Middle frontal gyrus (tissue), 1 donor: ENCODE results near the gene SHISA7.

Source experiments
- DNase-seq: peaks from one replicate; pipeline ENCODE4 v3.0.0-alpha.2; 2015; ENCODE audit warnings: low spot score; ENCODE audit errors: extremely low spot score

SHISA7 gene

DNA sequence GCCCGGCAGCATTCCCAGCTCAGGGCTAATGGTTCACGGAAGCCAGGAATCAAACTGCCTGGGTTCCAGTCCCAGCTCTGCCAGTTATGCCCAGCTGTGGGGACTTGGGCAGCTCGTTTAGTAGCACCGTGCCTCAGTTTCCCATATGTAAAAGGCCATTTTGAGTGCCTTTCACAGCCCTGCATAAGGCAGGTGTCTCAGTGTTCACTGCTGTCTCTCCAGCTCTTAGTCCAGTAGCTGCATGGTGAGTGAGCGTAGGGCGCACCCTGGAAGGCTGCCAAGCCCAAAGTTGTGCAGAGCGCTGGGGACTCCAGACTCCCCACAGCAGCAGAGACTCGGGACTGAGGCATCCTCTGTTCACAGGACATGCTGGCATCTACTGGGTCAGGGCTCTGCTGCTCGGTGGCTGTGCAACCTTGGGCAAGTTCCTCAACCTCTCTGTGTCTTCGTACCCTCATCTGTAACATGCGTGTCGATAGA is 51.9 kb downstream of the SHISA7 start:
- DNase-seq = no peak

DNA sequence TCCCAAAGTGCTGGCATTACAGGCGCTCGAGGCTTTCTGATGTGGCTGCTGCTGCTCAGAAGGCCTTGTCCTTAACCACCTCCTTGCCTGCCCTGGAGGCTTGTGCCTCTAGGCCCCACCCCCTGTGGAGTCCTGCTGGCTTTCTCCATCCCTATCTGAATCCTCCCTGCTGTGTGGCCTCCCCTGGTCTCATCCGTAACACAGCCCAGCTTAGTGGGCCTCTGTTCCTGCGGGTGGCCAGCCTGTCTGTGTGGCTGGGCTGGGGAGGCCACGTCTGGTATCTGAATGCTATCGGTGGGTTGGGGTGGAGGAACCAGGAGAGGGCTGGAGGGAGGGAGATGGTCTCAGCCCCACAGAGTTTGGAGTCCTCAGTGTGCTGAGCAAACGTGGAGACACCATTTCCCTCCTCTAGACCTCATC is 52.6 kb downstream of the SHISA7 start:
- no peak for DNase-seq

DNA sequence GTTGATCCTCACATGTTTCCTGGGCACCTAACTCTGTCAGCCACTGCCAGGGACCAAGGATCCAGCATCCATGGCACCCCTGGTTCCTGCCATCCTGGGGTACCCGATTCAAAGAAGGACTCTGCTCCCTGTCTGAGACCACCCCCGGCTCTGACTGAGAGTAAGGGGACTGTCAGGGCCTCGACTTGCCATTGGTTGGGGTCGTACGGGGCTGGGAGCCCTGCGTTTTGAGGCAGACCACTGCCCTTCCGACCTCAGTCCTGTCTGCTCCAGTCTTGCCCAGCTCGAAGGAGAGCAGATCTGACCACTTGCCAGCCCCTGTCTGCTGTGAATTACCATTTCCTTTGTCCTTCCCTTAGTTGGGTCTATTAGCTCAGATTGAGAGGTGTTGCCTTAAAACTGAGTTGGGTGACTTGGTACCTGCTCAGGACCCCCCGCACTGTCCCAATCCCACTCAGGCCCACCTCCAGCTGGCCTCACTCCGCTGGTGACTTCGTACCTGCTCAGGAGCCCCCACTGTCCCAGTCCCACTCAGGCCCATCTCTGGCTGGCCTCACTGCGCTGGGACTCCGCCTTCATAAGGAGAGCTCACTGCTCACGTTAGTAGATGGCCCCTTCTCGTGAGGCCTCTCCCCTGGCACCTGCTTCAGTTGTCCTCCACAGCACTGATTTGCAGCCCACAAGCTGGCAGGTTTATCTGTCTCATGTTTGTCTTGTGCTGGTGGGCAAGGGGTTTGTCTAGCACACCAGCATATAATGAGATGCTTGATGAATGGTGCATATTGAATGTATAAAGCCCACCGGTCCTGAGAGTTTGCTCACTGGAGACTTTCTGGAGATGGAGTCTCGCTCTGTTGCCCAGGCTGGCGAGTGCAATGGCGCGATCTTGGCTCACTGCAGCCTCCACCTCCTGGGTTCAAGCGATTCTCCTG is 53.4 kb downstream of the SHISA7 start:
- no peak for DNase-seq

DNA sequence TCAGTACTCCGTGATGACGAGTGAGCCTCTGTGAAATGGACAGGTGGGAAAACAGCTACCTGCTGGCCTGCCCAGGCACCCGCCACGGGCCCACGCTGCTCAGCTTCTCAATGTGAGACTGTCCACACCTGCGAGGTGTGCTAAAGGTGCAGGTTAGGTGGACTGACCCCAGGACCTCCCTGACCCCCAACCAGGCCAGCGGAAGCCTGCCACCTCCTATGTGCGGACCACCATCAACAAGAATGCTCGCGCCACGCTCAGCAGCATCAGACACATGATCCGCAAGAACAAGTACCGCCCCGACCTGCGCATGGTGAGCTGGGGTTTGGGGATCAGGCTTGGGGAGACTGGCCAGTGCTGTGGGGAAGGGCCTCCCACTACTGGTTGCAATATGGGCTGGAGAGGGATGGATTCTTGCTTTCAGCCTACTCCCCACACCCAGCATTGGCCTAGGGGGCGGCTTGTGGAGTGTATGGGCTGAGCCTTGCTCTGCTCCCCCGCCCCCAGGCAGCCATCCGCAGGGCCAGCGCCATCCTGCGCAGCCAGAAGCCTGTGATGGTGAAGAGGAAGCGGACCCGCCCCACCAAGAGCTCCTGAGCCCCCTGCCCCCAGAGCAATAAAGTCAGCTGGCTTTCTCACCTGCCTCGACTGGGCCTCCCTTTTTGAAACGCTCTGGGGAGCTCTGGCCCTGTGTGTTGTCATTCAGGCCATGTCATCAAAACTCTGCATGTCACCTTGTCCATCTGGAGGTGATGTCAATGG is 55.2 kb downstream of the SHISA7 start:
- no peak for DNase-seq

DNA sequence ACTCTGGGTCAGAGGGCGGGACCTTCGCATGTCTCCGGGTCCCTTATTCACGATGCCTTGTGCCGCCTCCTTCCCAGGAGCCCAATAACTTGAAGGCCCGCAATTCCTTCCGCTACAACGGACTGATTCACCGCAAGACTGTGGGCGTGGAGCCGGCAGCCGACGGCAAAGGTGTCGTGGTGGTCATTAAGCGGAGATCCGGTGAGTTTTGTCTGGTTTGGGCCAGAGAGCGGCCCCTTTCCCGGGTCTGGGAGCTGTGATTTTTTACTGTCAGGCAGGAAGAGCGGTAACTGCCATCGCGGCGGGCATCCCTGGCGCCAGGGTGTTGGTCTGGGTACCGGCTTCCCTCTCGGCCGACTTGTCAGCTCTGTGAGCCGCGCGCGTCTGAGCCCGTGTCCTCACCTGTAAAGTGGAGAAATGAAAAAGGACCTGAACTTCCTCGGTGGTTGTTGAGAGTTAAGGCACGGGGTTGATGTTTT is 56.6 kb downstream of the SHISA7 start:
- no peak for DNase-seq

DNA sequence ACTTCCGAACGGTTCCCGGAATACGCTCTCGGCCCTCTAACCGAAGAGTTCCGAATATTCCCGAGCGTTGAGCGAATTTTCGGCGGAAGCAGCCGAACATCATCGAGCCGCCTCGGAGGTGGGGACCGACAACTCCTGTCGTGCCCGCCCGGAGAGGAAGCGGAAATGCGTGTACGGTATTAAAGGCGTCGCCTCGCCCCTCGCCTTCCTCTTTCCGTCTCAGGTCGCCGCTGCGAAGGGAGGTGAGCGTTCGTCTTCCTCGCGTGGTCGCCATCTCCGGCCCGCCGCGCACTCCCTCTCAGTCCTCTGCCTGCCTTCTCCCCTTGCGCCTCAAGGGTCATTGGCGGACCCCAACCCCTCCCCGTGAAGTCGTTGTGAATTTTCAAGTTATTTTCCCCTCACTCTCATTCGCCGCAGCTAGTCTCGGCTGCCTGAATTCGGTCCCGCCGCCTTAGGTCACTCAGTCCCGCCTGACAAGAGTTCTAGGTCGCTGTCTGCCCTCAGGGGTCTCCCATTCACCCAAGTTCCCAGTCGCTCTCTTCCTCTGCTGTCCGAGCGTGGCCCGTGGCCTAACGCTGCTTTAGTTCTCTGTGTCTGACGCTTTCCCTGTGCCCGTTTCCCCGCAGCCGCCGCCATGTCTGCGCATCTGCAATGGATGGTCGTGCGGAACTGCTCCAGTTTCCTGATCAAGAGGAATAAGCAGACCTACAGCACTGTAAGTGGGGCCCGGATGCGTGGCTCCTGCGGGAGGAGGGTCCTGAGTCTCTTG is 57.2 kb downstream of the SHISA7 start, which contains the start of gene RPL28:
Gene RPL28 (plus strand): TSS at position 209 of the 769 bp plus-strand sequence. CDS start 426 bp downstream, at position 635.
- DNase-seq = peak; percentile 99

DNA sequence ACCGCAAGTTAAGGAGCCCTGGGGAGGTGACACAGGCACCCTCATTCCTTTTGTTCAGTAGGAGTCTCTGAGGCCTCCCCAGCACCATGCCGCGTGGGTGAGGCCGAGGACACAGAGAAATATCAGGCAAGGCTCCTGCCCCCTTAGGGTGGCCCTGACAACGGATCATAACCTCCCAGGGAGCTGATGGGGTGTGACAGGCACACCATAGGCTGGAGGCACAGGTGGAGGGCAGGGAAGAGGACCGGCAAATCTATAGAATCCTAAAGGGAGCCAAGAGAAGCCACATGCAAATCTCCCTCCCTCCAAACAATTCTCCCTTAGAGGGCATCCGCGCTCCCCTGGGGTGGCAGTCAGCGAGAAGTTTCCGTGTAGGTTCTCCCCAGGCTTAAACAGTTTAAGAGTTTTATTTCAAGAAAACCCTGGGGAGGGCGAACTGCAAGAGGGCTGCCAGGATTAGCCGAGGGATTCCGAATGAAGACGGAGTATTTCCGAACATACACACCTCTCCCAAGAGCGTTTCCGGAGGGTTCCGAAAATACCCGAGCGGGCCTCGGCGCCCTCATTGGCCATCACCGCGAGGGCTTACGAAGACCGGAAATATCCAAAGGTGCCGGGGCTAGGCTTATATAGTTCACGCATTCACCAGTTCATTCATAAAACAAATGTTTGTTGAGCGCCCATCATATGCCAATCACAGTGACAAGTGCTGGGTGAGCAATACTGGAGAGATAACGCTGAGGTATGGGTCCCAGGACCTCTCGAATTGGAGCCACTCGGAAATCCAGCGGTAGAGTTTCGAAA is 58.0 kb downstream of the SHISA7 start:
- peak; percentile 91 for DNase-seq

DNA sequence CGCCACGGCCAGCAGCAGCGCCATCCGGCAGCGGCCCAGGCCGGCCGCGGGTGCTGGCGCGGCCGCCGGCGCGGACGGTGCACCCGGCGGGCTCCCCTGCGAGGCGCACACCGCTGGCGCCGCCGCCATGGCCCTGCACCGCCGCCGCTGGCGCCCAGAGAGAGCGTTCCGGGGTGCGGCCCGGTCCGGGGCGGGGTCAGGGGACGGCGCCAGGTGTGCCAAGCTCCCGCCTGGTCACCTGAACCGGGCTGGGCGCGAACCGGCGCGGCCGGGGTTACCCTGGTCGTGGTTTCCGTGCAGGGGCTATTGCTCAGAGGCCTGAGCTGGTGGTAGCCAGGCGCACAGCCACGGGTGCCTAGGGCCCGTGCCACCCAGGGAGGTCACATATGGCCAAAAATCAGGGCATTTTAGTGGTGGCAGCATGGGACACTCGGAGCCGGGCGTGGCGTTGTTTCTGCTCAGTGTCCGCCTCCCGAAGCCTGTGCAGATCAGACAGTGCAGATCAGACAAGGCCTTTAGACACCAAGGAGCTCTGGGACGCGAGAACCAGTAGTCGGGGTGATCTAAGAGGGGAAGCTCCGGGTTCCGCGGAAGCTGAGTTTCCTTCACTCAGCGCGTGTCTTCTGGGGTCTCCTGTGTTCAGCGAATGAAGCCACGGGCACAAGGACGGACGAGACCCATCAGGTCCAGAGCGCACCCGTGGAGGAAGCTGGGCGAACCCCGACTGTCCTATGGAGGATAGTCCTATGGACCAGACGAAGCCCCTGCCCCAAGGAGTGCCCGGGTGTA is 58.8 kb downstream of the SHISA7 start, which contains the start of gene TMEM238:
Gene TMEM238 (minus strand): TSS at position 162 of the 789 bp plus-strand sequence. CDS start 33 bp downstream, at position 129.
- DNase-seq = no peak

DNA sequence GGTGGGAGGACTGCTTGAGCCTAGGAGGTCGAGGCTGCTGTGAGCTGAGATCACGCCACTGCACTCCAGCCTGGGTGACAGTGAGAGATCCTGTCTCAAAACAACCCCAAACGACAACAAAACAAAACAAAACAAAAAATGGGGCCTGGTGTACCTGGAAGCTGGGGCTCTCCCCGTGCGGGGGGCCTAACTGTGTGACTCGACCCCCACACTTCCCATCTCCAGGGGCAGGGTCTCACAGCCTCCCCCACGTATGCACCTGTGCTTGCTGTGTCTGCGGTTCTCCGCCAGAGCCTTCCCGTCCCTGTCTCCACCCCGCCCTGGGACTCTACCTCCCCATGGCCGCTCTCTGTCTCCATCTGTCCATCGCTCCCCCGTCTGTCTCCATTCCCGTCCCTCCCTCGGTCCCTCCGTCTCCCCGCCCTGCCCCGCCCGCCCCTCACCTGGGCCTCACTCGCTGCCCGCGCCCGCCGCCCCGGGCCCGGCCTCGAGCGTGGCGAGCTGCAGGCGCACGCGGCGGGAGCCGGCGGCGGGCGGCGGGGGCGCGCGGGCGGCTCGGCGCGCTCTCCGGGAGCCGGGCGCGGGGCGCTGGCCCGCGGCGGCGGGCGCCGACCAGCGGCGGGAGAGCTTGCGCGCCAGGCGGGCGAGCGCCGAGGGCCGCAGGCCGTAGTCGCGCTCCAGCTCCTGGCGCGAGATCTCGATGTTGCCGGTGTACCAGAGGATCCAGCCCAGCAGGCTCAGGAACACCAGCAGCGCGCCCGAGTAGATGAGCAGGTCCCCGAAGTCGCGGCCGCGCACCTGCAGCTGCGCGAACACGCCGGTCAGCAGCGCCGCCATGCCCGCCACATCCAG is 59.6 kb downstream of the SHISA7 start:
- DNase-seq = no peak

DNA sequence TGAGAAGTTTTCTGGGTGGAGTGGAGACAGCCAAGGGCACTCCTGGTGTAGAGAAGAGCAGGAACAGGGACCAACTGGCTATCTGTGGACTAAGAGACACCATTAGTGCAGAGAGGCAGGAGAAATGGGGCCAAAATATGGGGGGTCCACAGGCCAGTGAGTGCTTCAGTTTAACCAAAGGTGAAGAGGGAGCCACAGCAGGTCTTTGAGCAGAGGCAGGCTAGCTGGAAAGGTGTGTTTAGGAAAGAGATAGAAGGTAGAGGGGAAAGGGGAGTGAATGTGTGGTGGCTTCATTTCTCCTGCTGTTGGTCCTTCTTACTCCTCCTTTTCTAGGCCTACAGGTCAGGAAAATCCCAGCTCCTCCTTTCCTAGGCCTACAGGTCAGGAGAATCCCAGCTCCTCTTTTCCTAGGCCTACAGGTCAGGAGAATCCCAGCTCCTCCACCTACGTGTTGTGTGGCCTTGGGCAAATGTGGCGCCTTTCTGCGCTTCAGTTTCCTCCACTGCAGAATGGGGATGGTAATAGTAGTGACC is 60.5 kb downstream of the SHISA7 start:
- DNase-seq = no peak

DNA sequence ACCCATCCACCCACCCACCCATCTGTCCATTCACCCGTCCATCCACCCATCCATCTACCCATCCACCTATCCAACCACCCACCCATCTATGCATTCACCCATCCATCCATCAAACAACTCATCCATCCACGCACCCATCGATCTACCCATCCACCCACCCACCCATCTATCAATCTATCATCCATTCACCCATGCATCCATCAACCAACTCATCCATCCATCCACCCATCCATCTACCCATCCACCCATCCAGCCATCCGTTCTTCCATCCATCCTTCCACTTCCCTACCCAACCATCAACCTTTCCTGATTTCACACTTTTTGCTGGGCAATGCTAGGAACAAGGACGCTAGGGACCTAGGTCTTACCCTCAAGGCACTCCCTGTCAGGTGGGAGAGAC is 61.1 kb downstream of the SHISA7 start:
- DNase-seq = no peak

DNA sequence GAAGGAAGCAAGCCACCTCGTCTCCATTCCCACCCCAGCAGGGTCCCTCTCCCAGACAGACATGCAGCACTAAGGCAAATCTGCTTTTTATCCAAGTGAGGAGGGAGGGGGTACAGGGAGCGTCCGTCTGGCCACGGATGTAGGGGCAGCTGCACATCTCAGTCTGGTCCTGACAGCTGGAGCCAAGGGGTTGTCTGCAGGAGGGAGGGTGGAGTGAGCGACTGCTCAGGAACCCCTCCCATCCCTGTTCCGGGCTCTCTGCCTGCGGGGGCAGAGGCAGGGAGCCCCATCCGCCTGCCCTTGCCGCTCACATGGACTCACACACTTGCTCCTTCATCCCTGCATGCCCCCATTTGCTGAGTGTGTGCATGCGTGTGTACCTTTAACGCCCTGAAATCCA is 63.9 kb downstream of the SHISA7 start:
- no peak for DNase-seq
